ENCODE measurements around the gene FAM110C. TPM values are rescaled to one million over a fixed set of nuclear protein-coding genes. Genes with fewer than 3 reads are reported as not detected.

FAM110C gene
- total RNA-seq, 2 donors from 2014 or later: 1.8 to 2.1 TPM

- no peak overlapping the region for H3K9ac ChIP-seq (ENCODE audit: extremely low read depth, low read length, poor library complexity, severe bottlenecking)
- no peak overlapping the region for H3K27ac ChIP-seq (ENCODE audit: low read depth, low read length)
- H3K27me3 Mint-ChIP-seq (ENCODE audit: insufficient read depth): peaks cover 24% of the 10 kb centered on the region
- peaks cover 5% of the 10 kb centered on the region for H3K9me3 ChIP-seq (ENCODE audit: control insufficient read depth, low read length)
- H3K27me3 ChIP-seq (ENCODE audit: control insufficient read depth, insufficient read depth, low read length, poor library complexity, severe bottlenecking): peaks cover 9% of the 10 kb centered on the region
- DNase-seq: peak; percentile 98
- peak; percentile 97 for TF ChIP-seq CTCF (conservative IDR thresholded peaks at IDR 0.05)
- H3K4me1 ChIP-seq (ENCODE audit: control insufficient read depth, insufficient read depth, low read length): no peaks in the 10 kb centered on the region
- peak overlapping the region; percentile 44 for H3K4me3 Mint-ChIP-seq
- no peaks in the 10 kb centered on the region for H3K36me3 Mint-ChIP-seq (ENCODE audit: low read depth)
- no peak overlapping the region for H3K27ac Mint-ChIP-seq
- peaks cover 18% of the 10 kb centered on the region for H3K9me3 Mint-ChIP-seq
- WGBS, 2 experiments (ENCODE audit: insufficient coverage in 1 of 2, insufficient read length in 1 of 2): 89% methylated on average over 44 to 54 of the region's 54 CpGs
- no peaks in the 10 kb centered on the region for H3K4me1 Mint-ChIP-seq
- H3K4me3 ChIP-seq (ENCODE audit: low read length): no peak overlapping the region
- no peaks in the 10 kb centered on the region for H3K36me3 ChIP-seq (ENCODE audit: control insufficient read depth, insufficient read depth, low read length)
These were observed 34.9 kb downstream of the FAM110C start for GRCh38 chr2:11248-11941.

GRCh38 chr2:10222-10875 lies 36.0 kb downstream of the FAM110C start:
- Histone ChIP-seq H3K27ac (ENCODE audit: low read depth, low read length) (no peak overlapping the region), H3K36me3 (ENCODE audit: control insufficient read depth, insufficient read depth, low read length) (no peaks in the 10 kb centered on the region), H3K4me3 (ENCODE audit: low read length) (no peak overlapping the region), H3K4me1 (ENCODE audit: control insufficient read depth, insufficient read depth, low read length) (no peaks in the 10 kb centered on the region), H3K9ac (ENCODE audit: extremely low read depth, low read length, poor library complexity, severe bottlenecking) (no peak overlapping the region), H3K9me3 (ENCODE audit: control insufficient read depth, low read length) (peaks cover 5% of the 10 kb centered on the region), H3K27me3 (ENCODE audit: control insufficient read depth, insufficient read depth, low read length, poor library complexity, severe bottlenecking) (no peaks in the 10 kb centered on the region)
- Mint-ChIP-seq H3K27ac (no peak overlapping the region), H3K9me3 (peaks cover 18% of the 10 kb centered on the region), H3K36me3 (ENCODE audit: low read depth) (no peaks in the 10 kb centered on the region), H3K4me1 (no peaks in the 10 kb centered on the region), H3K27me3 (ENCODE audit: insufficient read depth) (peaks cover 14% of the 10 kb centered on the region), H3K4me3 (no peak overlapping the region)
- 94 to 97% methylated on average over 17 to 25 of the region's 42 CpGs for WGBS, 2 experiments (ENCODE audit: insufficient coverage in 1 of 2, insufficient read length in 1 of 2)
- peak; percentile 55 for DNase-seq
- TF ChIP-seq CTCF (conservative IDR thresholded peaks at IDR 0.05): no peak

Other genes with a start within 250 kb of the FAM110C start
- 10 to 100 TPM; 33.6 to 39.0 TPM for gene SH3YL1, start 217.5 kb upstream of the FAM110C start, total RNA-seq
- 100 to 1,000 TPM; 111 to 144 TPM for gene ACP1, start 218.4 kb upstream of the FAM110C start, total RNA-seq
- under 1 TPM; 0.44 to 0.53 TPM for gene ALKAL2, start 241.6 kb upstream of the FAM110C start, total RNA-seq

Data from endodermal cell (in vitro differentiated cells).